ENCODE data around the gene CLCA2. TPM values are rescaled to one million over a fixed set of nuclear protein-coding genes. Genes with fewer than 3 reads are reported as not detected.

The CLCA2 gene
- total and polyA plus RNA-seq, 2 donors (not counting 1 experiment from before 2014, with no cell fraction given), result 1.2 to 3.5 TPM

DNA sequence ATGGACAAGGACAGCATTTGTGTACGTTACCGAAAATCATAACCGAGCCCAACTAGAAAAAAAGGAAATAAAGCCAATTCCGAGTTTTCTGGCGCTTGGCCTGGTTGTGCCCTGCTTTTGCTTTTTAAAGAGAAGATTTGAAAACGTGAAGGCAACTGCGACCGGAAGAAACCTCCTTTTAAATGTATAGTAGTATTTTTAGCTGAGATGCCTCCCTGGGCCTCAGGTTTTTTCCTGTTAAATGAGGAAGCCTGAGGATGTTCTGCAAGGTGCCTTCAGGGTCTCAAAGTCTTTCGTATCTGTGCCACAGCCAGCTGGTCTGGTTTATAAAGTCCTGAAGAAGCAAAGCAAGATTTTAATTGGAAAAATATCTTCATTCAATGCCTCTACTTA is 27.5 kb upstream of the CLCA2 start:
- H3K4me3 ChIP-seq (replicated peaks in 1 of 4; ENCODE audit: control extremely low read depth in 1 of 4, insufficient read depth in 1 of 4, low read depth in 3 of 4, low read length in 4 of 4), result peak overlapping the region; percentile 73 to 96 (median 86)
- peak overlapping the region; percentile 20 for H3K9ac ChIP-seq (ENCODE audit: insufficient read depth, low read length)
- DNase-seq (ENCODE audit: low read depth in 2 of 2), result no peak
- H3K4me1 ChIP-seq (ENCODE audit: control insufficient read depth, extremely low read depth, insufficient read depth, low read length), result no peaks in the 10 kb centered on the region
- peak overlapping the region; percentile 67 for H3K4me2 ChIP-seq (ENCODE audit: extremely low read depth, insufficient read depth, low read length)
- peak overlapping the region; percentile 88 for H3K27ac ChIP-seq (ENCODE audit: insufficient read depth, low read length)
- TF ChIP-seq EZH2 (IDR thresholded peaks at IDR 0.05; ENCODE audit: low read length, missing control alignments), result no peak
- TF ChIP-seq, protein P1, sequence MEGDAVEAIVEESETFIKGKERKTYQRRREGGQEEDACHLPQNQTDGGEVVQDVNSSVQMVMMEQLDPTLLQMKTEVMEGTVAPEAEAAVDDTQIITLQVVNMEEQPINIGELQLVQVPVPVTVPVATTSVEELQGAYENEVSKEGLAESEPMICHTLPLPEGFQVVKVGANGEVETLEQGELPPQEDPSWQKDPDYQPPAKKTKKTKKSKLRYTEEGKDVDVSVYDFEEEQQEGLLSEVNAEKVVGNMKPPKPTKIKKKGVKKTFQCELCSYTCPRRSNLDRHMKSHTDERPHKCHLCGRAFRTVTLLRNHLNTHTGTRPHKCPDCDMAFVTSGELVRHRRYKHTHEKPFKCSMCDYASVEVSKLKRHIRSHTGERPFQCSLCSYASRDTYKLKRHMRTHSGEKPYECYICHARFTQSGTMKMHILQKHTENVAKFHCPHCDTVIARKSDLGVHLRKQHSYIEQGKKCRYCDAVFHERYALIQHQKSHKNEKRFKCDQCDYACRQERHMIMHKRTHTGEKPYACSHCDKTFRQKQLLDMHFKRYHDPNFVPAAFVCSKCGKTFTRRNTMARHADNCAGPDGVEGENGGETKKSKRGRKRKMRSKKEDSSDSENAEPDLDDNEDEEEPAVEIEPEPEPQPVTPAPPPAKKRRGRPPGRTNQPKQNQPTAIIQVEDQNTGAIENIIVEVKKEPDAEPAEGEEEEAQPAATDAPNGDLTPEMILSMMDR (conservative IDR thresholded peaks at IDR 0.05 in 1 of 2, IDR thresholded peaks at IDR 0.05 in 1 of 2; ENCODE audit: low read depth in 1 of 2, low read length in 2 of 2), result no peak
- no peaks in the 10 kb centered on the region for H3K9me3 ChIP-seq (ENCODE audit: control insufficient read depth, insufficient read depth, low read depth, low read length)
- peak overlapping the region; percentile 69 for H2AFZ ChIP-seq (ENCODE audit: low read length)
- no peaks in the 10 kb centered on the region for H4K20me1 ChIP-seq (ENCODE audit: control insufficient read depth, extremely low read depth, insufficient read depth, low read length)
- no peaks in the 10 kb centered on the region for H3K27me3 ChIP-seq (ENCODE audit: control insufficient read depth, insufficient read depth, low read length)
- no peaks in the 10 kb centered on the region for H3K36me3 ChIP-seq (ENCODE audit: control insufficient read depth, insufficient read depth, low read length)
- H3K79me2 ChIP-seq (ENCODE audit: control insufficient read depth, insufficient read depth, low read length), result peaks cover 14% of the 10 kb centered on the region

DNA sequence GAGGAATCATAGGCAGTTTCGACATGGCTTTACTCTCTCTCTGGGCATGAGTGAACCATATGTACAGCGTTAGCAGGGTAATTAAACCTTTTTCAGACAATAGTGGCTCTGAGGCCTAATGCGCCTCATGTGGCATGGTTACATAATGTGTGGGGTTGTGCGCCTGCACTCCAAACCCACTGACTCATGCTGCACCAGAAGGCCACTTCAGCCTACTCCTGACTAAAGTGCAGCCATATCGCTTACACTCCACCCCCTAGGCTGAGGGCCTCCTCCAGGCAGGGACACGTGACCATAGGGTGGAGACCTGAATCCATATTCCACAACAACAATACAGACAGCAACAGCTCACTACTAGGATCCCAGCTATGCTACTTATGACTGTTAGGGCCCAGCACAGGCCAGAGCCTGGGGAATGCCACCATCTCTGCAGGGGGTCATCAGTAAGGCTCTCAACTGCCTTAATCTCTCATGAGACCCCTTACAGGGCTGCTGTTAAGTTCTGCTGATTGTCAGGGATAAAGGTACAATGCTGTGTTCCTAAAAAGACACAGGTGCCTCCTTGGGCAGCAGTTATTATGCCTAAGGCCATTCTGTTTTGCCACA is 14.5 kb upstream of the CLCA2 start:
- Histone ChIP-seq H4K20me1 (ENCODE audit: control insufficient read depth, extremely low read depth, insufficient read depth, low read length) (no peaks in the 10 kb centered on the region), H3K27ac (ENCODE audit: insufficient read depth, low read length) (no peak overlapping the region), H3K36me3 (ENCODE audit: control insufficient read depth, insufficient read depth, low read length) (no peaks in the 10 kb centered on the region), H3K9ac (ENCODE audit: insufficient read depth, low read length) (no peak overlapping the region), H2AFZ (ENCODE audit: low read length) (no peak overlapping the region), H3K4me1 (ENCODE audit: control insufficient read depth, extremely low read depth, insufficient read depth, low read length) (no peaks in the 10 kb centered on the region), H3K27me3 (ENCODE audit: control insufficient read depth, insufficient read depth, low read length) (no peaks in the 10 kb centered on the region), H3K4me2 (ENCODE audit: extremely low read depth, insufficient read depth, low read length) (no peak overlapping the region), H3K79me2 (ENCODE audit: control insufficient read depth, insufficient read depth, low read length) (no peaks in the 10 kb centered on the region), H3K9me3 (ENCODE audit: control insufficient read depth, insufficient read depth, low read depth, low read length) (no peaks in the 10 kb centered on the region), H3K4me3 (replicated peaks in 1 of 4; ENCODE audit: control extremely low read depth in 1 of 4, insufficient read depth in 1 of 4, low read depth in 3 of 4, low read length in 4 of 4) (no peak overlapping the region)
- TF ChIP-seq EZH2 (IDR thresholded peaks at IDR 0.05; ENCODE audit: low read length, missing control alignments), result no peak
- TF ChIP-seq, protein P1 (conservative IDR thresholded peaks at IDR 0.05 in 1 of 2, IDR thresholded peaks at IDR 0.05 in 1 of 2; ENCODE audit: low read depth in 1 of 2, low read length in 2 of 2), result no peak
- DNase-seq (ENCODE audit: low read depth in 2 of 2), result peak in 1 of 2 donors; percentile 71

DNA sequence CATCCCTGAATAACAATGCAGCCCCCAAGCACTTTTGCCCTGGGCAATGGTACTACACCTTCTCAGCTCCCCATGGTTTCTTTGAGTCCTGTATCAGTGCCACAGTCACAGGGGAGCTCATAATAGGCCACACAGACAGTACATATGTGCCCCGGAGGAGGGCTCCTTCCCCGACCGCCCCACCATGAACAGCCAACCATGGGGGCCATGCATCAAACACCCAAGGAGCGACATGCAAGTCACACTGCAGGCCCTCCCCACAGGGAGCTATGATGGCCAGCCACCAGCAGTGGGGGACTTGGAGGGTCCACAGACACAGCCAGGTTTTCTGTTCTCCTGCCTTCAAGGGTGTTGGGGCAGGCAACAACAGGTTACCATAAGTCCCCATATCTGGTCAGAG is 13.1 kb upstream of the CLCA2 start:
- Histone ChIP-seq H3K27me3 (ENCODE audit: control insufficient read depth, insufficient read depth, low read length) (no peaks in the 10 kb centered on the region), H3K36me3 (ENCODE audit: control insufficient read depth, insufficient read depth, low read length) (no peaks in the 10 kb centered on the region), H3K27ac (ENCODE audit: insufficient read depth, low read length) (no peak overlapping the region), H3K9me3 (ENCODE audit: control insufficient read depth, insufficient read depth, low read depth, low read length) (no peaks in the 10 kb centered on the region), H3K4me3 (replicated peaks in 1 of 4; ENCODE audit: control extremely low read depth in 1 of 4, insufficient read depth in 1 of 4, low read depth in 3 of 4, low read length in 4 of 4) (no peak overlapping the region), H3K4me2 (ENCODE audit: extremely low read depth, insufficient read depth, low read length) (no peak overlapping the region), H4K20me1 (ENCODE audit: control insufficient read depth, extremely low read depth, insufficient read depth, low read length) (no peaks in the 10 kb centered on the region), H2AFZ (ENCODE audit: low read length) (no peak overlapping the region), H3K9ac (ENCODE audit: insufficient read depth, low read length) (no peak overlapping the region), H3K79me2 (ENCODE audit: control insufficient read depth, insufficient read depth, low read length) (no peaks in the 10 kb centered on the region), H3K4me1 (ENCODE audit: control insufficient read depth, extremely low read depth, insufficient read depth, low read length) (no peaks in the 10 kb centered on the region)
- no peak for TF ChIP-seq EZH2 (IDR thresholded peaks at IDR 0.05; ENCODE audit: low read length, missing control alignments)
- TF ChIP-seq, protein P1 (conservative IDR thresholded peaks at IDR 0.05 in 1 of 2, IDR thresholded peaks at IDR 0.05 in 1 of 2; ENCODE audit: low read depth in 1 of 2, low read length in 2 of 2), result no peak
- DNase-seq (ENCODE audit: low read depth in 2 of 2), result no peak
